Iris pigment epithelial cell (primary cell): Measurements from ENCODE around the gene STK10.

Source experiments
- DNase-seq: peaks from one replicate; pipeline ENCODE4 v3.0.0-alpha.2; 2011; ENCODE audit warnings: low read depth

STK10 gene

GRCh38 chr5:172142709-172143215 is 45.3 kb downstream of the STK10 start:
- peak; percentile 42 for DNase-seq

GRCh38 chr5:172141949-172142319 is 46.1 kb downstream of the STK10 start:
- DNase-seq, result no peak

GRCh38 chr5:172140866-172141265 is 47.2 kb downstream of the STK10 start:
- no peak for DNase-seq

DNA sequence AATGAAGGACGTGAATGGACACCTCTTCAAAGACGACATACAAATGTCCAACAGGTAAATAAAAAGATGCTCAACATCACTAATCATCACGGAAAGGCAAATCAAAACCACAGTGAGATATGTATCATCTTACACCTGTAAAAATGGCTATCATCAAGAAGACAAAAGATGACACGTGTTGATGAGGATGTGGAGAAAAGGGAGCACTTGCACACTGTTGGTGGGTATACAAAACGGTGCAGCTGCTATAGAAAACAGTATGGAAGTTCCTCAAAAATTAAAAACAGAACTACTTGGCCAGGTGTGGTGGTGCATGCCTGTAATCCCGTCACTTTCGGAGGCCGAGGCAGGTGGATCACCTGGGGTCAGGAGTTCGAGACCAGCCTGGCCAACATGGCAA is 47.9 kb downstream of the STK10 start:
- DNase-seq, result no peak

GRCh38 chr5:172137046-172137445 is 51.0 kb downstream of the STK10 start:
- no peak for DNase-seq

- DNase-seq, result peak; percentile 97
Measured at GRCh38 chr5:172133359-172134029, 54.5 kb downstream of the STK10 start.

GRCh38 chr5:172131690-172132089 is 56.3 kb downstream of the STK10 start:
- DNase-seq, result no peak

DNA sequence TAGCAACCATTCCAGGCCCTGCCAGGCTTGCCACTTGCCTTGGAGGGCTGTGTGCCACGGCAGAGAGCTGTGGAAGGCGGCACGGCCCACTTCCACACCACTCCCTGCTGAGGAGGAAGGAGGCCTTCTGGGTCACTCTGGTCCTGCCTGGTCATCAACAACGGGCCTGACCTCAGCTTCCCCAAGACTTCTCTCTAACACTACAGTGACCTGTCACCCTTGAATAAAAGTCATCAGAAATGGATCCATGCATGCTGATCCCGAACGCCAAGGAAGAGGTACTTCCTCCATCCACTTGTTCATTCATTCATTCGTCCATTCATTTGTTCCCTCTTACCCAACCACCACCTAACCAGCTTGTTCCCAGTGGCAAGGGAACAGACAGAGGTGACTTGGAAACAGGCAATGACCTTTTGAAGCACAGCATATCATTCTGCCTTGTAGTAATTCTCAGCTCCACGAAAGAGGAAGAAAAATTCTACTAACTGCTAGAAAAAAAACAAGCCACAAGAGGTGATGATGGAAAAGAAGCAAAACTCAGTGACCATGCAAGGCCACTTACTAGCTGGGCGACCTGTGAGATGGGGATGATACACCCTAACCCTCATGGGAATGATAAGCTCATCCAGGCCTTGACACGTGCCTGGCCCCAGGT is 58.6 kb downstream of the STK10 start:
- no peak for DNase-seq

GRCh38 chr5:172127581-172127980 is 60.4 kb downstream of the STK10 start:
- DNase-seq, result no peak

DNA sequence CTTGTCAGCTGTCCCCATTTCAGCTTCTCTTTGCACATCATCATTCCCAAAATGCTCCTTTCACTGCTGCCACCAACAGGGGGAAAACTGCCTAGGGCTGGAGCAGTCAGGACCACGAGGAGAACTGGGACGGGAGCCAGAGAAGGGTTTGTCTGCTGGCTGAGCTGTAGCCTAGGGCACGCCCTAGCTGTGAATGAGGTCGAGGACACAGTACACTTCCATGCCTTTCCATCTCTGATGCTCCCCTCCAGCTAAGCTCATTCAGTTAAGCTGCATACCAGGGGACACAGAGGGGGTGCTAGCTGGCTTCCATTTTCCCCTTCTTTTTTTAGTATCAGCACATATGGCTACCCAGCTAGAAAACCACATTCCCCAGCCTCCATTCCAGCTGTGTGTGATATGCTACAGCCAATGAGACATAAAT is 64.7 kb downstream of the STK10 start:
- DNase-seq, result peak; percentile 75

DNA sequence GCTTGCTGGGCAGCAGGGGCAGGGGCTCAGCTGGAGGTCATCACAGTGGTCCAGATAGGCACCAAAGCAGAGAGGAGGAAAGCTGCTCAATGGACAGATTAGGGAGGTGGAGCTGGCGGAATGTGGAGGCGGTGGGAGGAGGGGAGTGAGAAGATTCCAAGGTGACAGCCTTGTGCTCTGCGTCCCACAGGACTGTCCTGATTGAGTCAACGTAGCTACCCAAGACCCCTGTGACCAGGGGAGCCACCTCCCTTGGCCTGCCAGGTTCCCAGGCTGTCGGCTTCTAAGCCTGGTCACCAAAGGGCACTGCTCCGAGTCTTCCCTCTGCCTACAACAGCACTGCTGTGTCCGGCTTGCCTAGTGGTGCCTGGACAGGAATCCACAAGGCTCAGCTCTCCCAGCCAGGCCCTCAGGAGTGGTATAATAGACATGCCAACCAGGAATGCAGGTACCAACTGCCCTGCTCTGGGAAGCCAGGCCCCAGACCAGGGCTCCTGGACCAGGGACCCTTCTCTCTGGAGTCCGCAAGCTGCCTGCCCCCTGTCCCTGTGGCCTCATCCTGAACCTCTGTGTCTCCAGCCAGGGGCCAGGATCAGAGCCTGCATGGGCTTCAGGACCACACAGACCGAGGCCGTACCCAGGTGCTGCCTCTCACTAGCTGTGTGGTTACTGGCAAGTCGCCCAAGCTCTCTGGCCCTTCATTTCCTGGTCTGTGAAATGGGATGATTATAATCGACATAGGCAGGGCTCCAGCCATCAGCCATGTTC is 67.9 kb downstream of the STK10 start:
- DNase-seq, result no peak

- no peak for DNase-seq
Measured at GRCh38 chr5:172118891-172119290, 69.1 kb downstream of the STK10 start.

GRCh38 chr5:172117977-172118701 is 69.9 kb downstream of the STK10 start:
- no peak for DNase-seq

DNA sequence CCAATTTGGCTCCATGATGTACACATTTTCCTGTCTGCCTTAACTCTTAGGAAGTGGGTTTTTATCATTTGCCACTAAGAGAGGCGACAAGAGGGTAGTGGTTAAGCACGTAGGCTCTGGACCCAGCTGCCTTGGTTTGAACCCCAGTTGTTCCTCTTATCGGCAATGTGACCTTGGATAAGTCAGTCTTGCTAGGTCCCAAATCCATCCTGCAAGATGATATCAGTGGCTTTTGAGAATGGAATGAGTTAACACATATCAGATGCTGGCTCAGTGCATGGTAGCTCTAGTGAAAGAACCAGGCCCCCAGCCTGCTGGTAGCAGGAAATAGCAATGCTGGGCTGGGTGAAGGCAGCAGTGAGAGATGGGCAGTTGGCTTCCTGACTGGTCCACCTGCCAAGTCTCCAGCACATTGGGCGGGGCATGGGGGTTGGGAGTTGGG is 72.5 kb downstream of the STK10 start:
- no peak for DNase-seq

DNA sequence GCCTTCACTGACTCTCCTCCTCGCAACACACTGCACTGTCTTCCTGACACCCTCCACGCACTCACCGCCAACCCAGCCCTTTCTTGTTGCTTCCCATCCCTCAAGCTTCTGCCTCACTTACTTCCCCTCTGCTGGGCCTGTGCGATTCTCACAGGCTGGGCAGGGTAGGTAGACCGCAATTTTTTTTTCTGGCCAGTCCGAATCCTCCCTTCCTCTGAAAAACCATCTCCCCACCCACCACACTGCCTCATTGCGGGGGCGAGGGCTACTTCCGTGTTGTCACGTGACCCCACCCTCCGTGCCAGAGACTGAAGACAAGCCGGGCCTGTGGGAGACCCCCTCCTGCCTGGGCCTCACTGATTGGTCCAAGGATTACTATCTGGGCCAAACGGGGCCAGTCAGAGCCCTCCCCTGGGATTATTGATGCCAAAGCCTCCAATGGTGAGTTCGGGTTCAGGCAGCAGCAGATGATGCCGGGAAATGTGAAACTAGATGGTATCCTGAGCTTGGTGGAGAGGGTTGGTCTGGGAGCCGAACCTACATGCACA is 73.1 kb downstream of the STK10 start:
- DNase-seq, result no peak

- DNase-seq, result peak; percentile 47
Measured at GRCh38 chr5:172113036-172113435, 75.0 kb downstream of the STK10 start.

DNA sequence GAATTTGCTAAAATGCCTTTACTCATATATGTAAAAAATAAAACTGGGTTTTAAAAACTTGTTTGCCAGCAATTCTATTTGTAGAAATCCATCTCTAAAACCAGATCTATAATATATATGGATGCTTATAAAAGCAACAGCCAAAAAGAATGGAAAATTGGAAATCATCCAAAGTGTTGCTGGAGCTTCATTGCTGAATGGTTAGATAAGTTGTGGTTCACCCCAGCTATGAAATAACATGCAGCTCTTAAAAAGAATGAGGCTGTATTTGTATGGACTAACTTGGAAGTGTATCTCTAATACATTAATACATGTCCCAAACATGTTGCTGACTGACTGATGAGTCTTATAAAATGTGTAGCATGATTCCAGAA is 76.2 kb downstream of the STK10 start:
- peak; percentile 92 for DNase-seq

GRCh38 chr5:172110921-172111851 is 76.8 kb downstream of the STK10 start:
- no peak for DNase-seq

DNA sequence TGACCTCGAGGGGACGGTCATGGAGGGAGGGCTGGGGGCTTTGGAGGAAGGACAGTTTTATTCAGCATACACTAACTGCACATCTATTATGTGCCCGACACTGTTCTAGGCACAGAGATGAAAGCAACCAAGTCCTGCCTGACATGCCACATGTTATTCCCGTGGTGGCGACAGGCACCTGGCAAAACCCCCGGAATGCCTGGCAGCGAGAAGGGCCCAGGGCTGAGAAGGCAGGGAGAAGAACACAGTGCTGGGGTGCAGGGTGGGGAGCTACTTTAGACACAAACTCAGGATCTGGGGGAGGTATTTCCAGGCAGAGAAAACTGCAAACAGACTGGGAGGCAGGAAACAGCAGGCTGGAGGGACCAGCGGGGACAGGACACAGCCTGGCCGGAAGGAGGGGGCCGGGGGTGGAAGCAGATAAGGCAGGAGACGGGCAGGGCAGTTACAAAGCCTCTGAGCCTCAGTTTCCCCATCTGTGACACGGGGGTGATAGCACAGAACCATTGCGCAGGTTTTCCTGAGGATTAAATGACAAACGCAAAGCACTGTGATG is 77.7 kb downstream of the STK10 start:
- no peak for DNase-seq

GRCh38 chr5:172109749-172110148 is 78.3 kb downstream of the STK10 start:
- DNase-seq, result no peak

- peak; percentile 92 for DNase-seq
Measured at GRCh38 chr5:172107571-172107970, 80.5 kb downstream of the STK10 start.
